Kidney capillary endothelial cell (primary cell): ENCODE data around the gene DMBT1.
"Not testable (repeated sequence)": the region's sequence is repeated elsewhere in the genome, so short reads cannot be mapped to it uniquely, and the experiment has no call there.

ENCODE experiments used
- DNase-seq: peaks from one replicate; pipeline ENCODE4 v3.0.0-alpha.2; 2018; ENCODE audit warnings: low spot score

The DMBT1 gene

GRCh38 chr10:122586070-122586469 lies 25.5 kb downstream of the DMBT1 start:
- DNase-seq, result not testable (repeated sequence)

- no peak for DNase-seq
Observed at GRCh38 chr10:122587098-122587760, 26.7 kb downstream of the DMBT1 start.

GRCh38 chr10:122588381-122588780 lies 27.8 kb downstream of the DMBT1 start:
- DNase-seq, result no peak

- DNase-seq, result no peak
Observed at GRCh38 chr10:122590153-122590552, 29.6 kb downstream of the DMBT1 start.

- no peak for DNase-seq
Observed at GRCh38 chr10:122591736-122592135, 31.2 kb downstream of the DMBT1 start.

GRCh38 chr10:122592161-122592560 lies 31.6 kb downstream of the DMBT1 start:
- no peak for DNase-seq

- DNase-seq, result no peak
Observed at GRCh38 chr10:122617476-122618270, 57.1 kb downstream of the DMBT1 start.

GRCh38 chr10:122618461-122619165 lies 58.1 kb downstream of the DMBT1 start:
- no peak for DNase-seq

GRCh38 chr10:122620961-122621360 lies 60.4 kb downstream of the DMBT1 start:
- DNase-seq, result not testable (repeated sequence)

GRCh38 chr10:122624546-122624945 lies 64.0 kb downstream of the DMBT1 start:
- no peak for DNase-seq

GRCh38 chr10:122630526-122630925 lies 70.0 kb downstream of the DMBT1 start:
- DNase-seq, result no peak

- no peak for DNase-seq
Observed at GRCh38 chr10:122632031-122632430, 71.5 kb downstream of the DMBT1 start.

GRCh38 chr10:122632576-122632975 lies 72.0 kb downstream of the DMBT1 start:
- no peak for DNase-seq

- no peak for DNase-seq
Observed at GRCh38 chr10:122636953-122637352, 76.4 kb downstream of the DMBT1 start.

- no peak for DNase-seq
Observed at GRCh38 chr10:122637376-122637775, 76.8 kb downstream of the DMBT1 start.

GRCh38 chr10:122638106-122638505 lies 77.6 kb downstream of the DMBT1 start:
- DNase-seq, result no peak

- DNase-seq, result no peak
Observed at GRCh38 chr10:122639801-122640200, 79.2 kb downstream of the DMBT1 start.

GRCh38 chr10:122640921-122641320 lies 80.4 kb downstream of the DMBT1 start:
- no peak for DNase-seq

GRCh38 chr10:122642726-122643605 lies 82.4 kb downstream of the DMBT1 start:
- no peak for DNase-seq

- DNase-seq, result no peak
Observed at GRCh38 chr10:122643931-122644534, 83.5 kb downstream of the DMBT1 start.
